ENCODE measurements around the gene CUL7.
A peak's percentile ranks its signal among the peaks of the same experiment; 100 is the strongest.

GRCh38 chr6:43059168-43060033 is 5.8 kb upstream of the CUL7 start, which contains the start of the genes KLC4 and MRPL2:
- TF ChIP-seq EZH2 (IDR thresholded peaks at IDR 0.05; ENCODE audit: borderline replicate concordance, insufficient read depth, low read length, poor library complexity, severe bottlenecking) (no peak), CTCF (IDR thresholded peaks at IDR 0.05; ENCODE audit: poor library complexity, severe bottlenecking) (no peak), SMC3 (conservative IDR thresholded peaks at IDR 0.05; ENCODE audit: poor library complexity) (peak; percentile 14), RAD21 (conservative IDR thresholded peaks at IDR 0.05) (peak; percentile 17), EP300 (conservative IDR thresholded peaks at IDR 0.05; ENCODE audit: poor library complexity, severe bottlenecking) (peak; percentile 37), POLR2AphosphoS5 (IDR thresholded peaks at IDR 0.05) (peak; percentile 95), REST (IDR thresholded peaks at IDR 0.05; ENCODE audit: borderline replicate concordance) (peak; percentile 66), MXI1 (conservative IDR thresholded peaks at IDR 0.05; ENCODE audit: poor library complexity, severe bottlenecking) (peak; percentile 93), TAF1 (IDR thresholded peaks at IDR 0.05; ENCODE audit: low read depth) (peak; percentile 62)

Measured in neural cell (in vitro differentiated cells).